GM21423 (cell line): ENCODE results near the gene ZNF230.

Experiments used
- ATAC-seq: cut with Tn5 transposase; IDR thresholded peaks from one replicate; pipeline ENCODE4 v1.9.1; 2021; ENCODE audit warnings: mild to moderate bottlenecking, moderate library complexity; ENCODE audit not compliant: unreplicated experiment

The ZNF230 gene

DNA sequence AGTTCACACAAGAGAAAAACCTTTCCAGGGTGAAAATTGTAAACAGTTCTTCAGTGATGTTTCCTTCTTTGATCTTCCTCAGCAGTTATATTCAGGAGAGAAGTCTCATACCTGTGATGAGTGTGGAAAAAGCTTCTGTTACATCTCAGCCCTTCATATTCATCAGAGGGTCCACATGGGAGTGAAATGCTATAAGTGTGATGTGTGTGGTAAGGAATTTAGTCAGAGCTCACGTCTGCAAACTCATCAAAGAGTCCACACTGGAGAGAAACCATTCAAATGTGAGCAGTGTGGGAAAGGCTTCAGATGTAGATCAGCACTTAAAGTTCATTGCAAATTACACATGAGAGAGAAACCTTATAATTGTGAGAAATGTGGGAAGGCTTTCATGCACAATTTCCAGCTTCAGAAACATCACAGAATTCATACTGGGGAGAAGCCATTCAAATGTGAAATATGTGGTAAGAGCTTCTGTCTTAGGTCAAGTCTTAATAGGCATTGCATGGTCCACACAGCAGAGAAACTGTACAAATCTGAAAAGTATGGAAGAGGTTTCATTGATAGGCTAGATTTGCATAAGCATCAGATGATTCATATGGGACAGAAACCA, 29.3 kb downstream of the ZNF230 start:
- ATAC-seq: no peak

DNA sequence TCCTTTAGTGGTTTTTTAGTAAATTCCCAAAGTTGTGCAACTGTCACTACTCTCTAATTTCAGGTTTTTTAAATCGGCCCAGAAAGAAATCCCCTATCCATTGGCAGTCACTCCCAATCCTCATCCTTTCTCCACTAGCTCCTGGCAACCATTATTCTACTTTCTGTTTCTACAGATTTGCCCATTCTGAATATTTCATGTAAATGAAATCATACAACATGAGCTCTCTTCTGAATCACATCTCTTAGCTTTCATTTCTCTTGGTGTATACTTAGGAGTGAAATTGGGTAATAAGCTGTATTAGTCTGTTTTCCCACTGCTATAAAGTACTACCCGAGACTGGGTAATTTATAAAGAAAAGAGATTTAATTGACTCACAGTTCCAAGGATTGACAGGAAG, 39.4 kb downstream of the ZNF230 start:
- no peak for ATAC-seq

DNA sequence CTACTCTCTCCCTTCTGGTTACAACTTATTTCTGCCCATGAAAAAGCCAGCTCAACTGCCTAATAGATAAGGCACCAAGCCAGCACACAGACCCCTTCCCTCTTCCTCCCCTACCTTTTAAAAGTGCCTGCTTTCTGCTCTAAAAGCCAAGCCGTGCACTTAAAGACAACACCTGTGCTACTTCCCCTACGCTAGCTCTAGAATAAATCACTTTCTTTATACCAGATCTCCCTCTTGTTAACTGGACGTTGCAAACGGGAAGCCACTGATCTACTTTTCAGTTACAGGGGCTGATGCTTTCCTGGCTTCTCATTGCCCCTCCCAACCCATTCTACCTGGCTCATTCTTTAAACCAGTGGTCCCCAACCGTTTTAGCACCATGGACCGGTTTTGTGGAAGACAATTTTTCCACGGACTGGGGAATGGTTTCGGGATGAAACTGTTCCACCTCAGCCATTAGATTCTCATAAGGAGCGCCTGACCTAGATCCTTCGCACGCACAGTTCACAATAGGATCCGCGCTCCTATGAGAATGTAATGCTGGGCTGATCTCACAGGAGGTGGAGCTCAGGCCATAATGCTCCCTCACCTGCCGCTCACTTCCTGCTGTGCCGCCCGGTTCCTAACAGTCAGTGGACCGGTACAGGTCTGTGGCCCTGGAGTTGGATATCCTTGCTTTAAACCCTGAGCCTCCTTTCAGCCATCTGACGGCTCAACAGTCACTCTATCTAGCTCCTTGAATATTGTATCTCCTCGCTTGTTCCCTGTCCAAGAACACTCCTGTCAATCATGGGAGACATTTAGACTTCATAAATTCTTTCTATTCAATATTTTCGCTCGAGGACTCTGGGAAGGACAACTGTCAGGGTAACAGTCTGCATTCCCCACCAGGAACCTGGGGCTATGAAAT, 48.2 kb downstream of the ZNF230 start:
- no peak for ATAC-seq

DNA sequence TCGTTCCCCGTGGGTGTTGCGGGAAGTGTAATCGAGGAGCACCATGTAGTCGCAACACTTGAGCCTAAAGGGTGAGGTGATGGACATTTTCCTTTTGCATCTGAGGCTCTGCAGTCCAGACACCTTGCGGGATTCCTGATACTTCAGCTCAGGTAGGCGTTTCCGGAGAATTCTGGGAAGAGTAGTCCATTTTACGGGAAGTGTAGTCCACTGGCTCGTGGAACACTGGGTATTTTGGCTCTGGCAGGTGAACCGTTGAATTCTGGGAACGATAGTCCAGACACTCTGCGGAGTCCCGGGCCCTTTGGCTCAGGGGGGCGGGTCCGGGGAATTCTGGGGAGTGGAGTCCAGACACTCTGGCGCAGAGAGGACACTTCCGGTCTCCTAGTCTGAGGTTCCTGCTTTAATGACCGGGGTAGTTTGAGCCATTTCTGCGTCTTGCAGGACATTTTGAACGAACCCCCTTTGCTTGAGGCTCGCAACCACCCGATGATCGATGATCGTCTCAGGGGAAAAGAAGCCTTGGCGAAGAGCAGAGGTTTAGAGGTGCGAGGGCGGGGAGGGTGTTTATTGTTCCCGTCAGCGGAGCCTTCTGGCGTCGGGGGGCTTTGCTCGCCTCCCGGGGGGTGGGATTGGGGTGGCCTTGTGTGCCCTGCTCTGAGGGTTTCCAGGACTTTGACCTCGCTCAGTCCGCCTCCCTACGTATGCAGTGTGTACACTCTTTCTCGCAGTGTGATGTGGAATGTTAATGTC, 49.1 kb downstream of the ZNF230 start, which contains the start of gene ZNF223:
TSS of gene ZNF223 (plus strand) at position 387 of the 753 bp plus-strand sequence. CDS start 3,141 bp downstream, outside the sequence.
- ATAC-seq: peak; percentile 91

DNA sequence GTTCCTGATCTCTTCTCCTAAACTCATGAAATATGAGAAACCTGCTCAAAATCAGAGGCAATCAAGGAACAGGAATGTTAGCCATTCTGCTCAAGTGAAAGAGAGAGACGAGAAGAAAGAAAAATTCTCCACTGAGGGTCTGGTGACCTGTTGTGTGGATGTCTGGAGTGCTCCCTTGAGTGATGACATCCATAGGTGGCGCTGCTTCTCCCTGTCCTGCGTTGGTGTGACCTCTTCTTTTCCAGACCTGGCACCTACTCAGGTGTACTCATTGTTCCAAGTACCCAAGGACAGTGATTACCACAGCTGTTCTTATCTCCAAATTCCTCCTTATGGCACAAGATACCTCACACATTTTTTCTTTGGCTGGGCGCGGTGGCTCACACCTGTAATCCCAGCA, 53.1 kb downstream of the ZNF230 start:
- ATAC-seq: no peak

DNA sequence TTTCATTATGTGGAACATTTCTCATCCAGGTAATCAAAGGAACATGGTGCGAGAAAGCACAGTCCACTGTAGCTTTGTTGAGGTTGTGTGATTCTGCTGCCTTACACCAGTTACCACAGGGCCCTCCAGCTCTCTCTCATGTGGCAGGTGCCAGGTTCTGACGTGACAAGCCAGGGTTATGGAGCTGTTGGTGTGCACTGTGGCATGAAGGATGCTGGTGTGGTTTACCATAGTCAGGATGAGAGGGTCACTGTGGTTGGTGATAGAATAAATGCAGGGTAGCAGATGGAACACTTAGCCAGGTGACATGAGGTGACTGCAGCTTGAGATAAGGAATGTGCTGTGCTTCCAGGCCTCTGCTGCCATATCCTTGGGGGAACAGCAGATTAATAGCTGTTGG, 56.5 kb downstream of the ZNF230 start:
- no peak for ATAC-seq

DNA sequence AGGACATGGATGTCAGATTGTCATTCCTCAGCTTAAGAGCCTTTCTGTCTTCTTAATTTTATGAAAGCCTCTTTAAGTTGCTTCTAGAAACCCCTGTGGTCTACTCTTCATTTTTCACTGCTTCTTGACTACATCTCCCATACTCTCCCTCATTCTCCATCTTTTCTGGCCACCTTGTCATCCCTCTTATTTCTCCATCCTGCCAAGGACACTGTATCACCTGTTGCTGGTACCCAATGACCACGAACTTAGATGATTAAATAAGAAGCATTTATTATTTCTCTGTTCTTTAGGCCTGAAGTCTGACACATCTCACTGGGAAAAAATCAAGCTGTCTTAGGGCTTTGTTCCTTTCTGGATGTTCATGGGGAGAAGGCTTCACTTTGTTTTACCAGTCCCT, 58.3 kb downstream of the ZNF230 start:
- ATAC-seq: no peak
